Thyroid gland (tissue), 4 donors: ENCODE results near the gene TLE6. TPM values are rescaled to one million over a fixed set of nuclear protein-coding genes. Genes with fewer than 3 reads are reported as not detected.
"Not testable (repeated sequence)": the region's sequence is repeated elsewhere in the genome, so short reads cannot be mapped to it uniquely, and the experiment has no call there.

Experiments used
- DNase-seq, 2 donors: peaks; one replicate each; pipeline ENCODE4 v3.0.0-alpha.2; 2019
- H3K27ac ChIP-seq, 3 donors: fragments of 200-600 bp; sonication (generic); 1 replicate in 2 of 3; 2 replicates in 1 of 3; pipeline ENCODE4 v1.5.1; 2016 to 2019; ENCODE audit warnings: mild to moderate bottlenecking in 1 of 3, moderate library complexity in 1 of 3
- H3K27me3 ChIP-seq: fragments of 200-600 bp; sonication (generic); one replicate; pipeline ENCODE4 v1.5.1; 2019
- H3K36me3 ChIP-seq, 2 donors: fragments of 200-600 bp; sonication (generic); one replicate each; pipeline ENCODE4 v1.5.1; 2016 to 2019
- H3K4me1 ChIP-seq, 2 donors: fragments of 200-600 bp; sonication (generic); one replicate each; pipeline ENCODE4 v1.5.1; 2017 to 2019
- H3K4me3 ChIP-seq, 3 donors: fragments of 200-600 bp; sonication (generic); replicated peaks in 1 of 3; 1 replicate in 2 of 3; 2 replicates in 1 of 3; pipeline ENCODE4 v1.5.1; 2016; ENCODE audit warnings: mild to moderate bottlenecking in 1 of 3
- H3K9me3 ChIP-seq: fragments of 200-600 bp; sonication (generic); one replicate; pipeline ENCODE4 v1.5.1; 2017
- CTCF ChIP-seq, 6 experiments: fragments of 200-600 bp in 3 of 6; fragments of 450-650 bp in 3 of 6; sonication (generic) in 3 of 6; IDR thresholded peaks; one replicate each; pipeline ENCODE4 v1.5.1; 2016 to 2019; ENCODE audit warnings: antibody characterized with exemption in 6 of 6, mild to moderate bottlenecking in 2 of 6, inconsistent platforms in 1 of 6, moderate library complexity in 1 of 6
- POLR2A ChIP-seq, 2 donors: fragments of 450-650 bp; IDR thresholded peaks; one replicate each; pipeline ENCODE4 v1.6.1; 2017; ENCODE audit warnings: antibody characterized with exemption in 2 of 2, mild to moderate bottlenecking in 2 of 2, moderate library complexity in 1 of 2
- WGBS, 2 donors: methylation state at CpG; one replicate each; pipeline ENCODE4 v1.1.5; 2017; 5-methylcytosine and 5-hydroxymethylcytosine counted together
- intact Hi-C: fragments of 100-400 bp; cut with DNase I; formaldehyde crosslinking; loops from one replicate; pipeline ENCODE4 v1.15.1; 2023
- total RNA-seq, 4 donors: library from RNA; depleted of rRNA; stranded (reverse); fragments of >200 nt; gene quantifications; one replicate each; pipeline ENCODE4 v1.2.3, GENCODE V29; 2016

The TLE6 gene
- total RNA-seq, 4 donors from 2014 or later: 2.4 to 20.7 (median 11.6) TPM

- intact Hi-C loops: no loop called here
- H3K9me3 ChIP-seq: no peaks in the 10 kb centered on the region
- peak overlapping the region; percentile 77 to 95 (median 94) for H3K27ac ChIP-seq
- H3K27me3 ChIP-seq: no peaks in the 10 kb centered on the region
- WGBS, 2 donors: 0% methylated on average over 28 to 29 of the region's 29 CpGs
- peaks cover 11 to 25% of the 10 kb centered on the region in 2 donors for H3K4me1 ChIP-seq
- peak overlapping the region in 2 of 3 donors; percentile 27 to 42 for H3K4me3 ChIP-seq
- no peaks in the 10 kb centered on the region for H3K36me3 ChIP-seq
- TF ChIP-seq POLR2A (IDR thresholded peaks at IDR 0.05): peak in 1 of 2 donors; percentile 61
- no peak for TF ChIP-seq CTCF (IDR thresholded peaks at IDR 0.05)
- DNase-seq: peak; percentile 99
Measured at GRCh38 chr19:3035542-3036118, 58.3 kb downstream of the TLE6 start.

- no peaks in the 10 kb centered on the region for H3K9me3 ChIP-seq
- H3K36me3 ChIP-seq: no peaks in the 10 kb centered on the region
- H3K4me1 ChIP-seq: peaks cover 11 to 25% of the 10 kb centered on the region in 2 donors
- WGBS, 2 donors: 3 to 13% methylated on average over 3 to 11 of the region's 44 CpGs
- H3K27me3 ChIP-seq: no peaks in the 10 kb centered on the region
- intact Hi-C loops: no loop called here
- TF ChIP-seq POLR2A (IDR thresholded peaks at IDR 0.05) (peak in 1 of 2 donors; percentile 42), CTCF (IDR thresholded peaks at IDR 0.05) (peak in 1 of 6 experiments; percentile 13)
- H3K27ac ChIP-seq: peak overlapping the region; percentile 77 to 95 (median 94)
- peak; percentile 93 to 94 for DNase-seq
- peak overlapping the region in 2 of 3 donors; percentile 27 to 42 for H3K4me3 ChIP-seq
Measured at GRCh38 chr19:3036119-3036976, 59.0 kb downstream of the TLE6 start.

- WGBS, 2 donors: 83% methylated on average over 13 to 14 of the region's 14 CpGs
- H3K27ac ChIP-seq: peak overlapping the region in 2 of 3 donors; percentile 77 to 95
- H3K4me3 ChIP-seq, intact Hi-C loops, DNase-seq, H3K9me3 ChIP-seq, H3K27me3 ChIP-seq, H3K36me3 ChIP-seq: not testable (repeated sequence)
- H3K4me1 ChIP-seq: peaks cover 11 to 30% of the 10 kb centered on the region in 2 donors
Measured at GRCh38 chr19:3036977-3037544, 59.7 kb downstream of the TLE6 start.

- no peaks in the 10 kb centered on the region for H3K9me3 ChIP-seq
- H3K27me3 ChIP-seq: no peaks in the 10 kb centered on the region
- H3K36me3 ChIP-seq: no peaks in the 10 kb centered on the region
- no peak for DNase-seq
- peaks cover 11 to 30% of the 10 kb centered on the region in 2 donors for H3K4me1 ChIP-seq
- no peak overlapping the region for H3K27ac ChIP-seq
- 85 to 86% methylated on average over 5 of the region's 5 CpGs for WGBS, 2 donors
- no peak for TF ChIP-seq POLR2A (IDR thresholded peaks at IDR 0.05)
- no peak for TF ChIP-seq CTCF (IDR thresholded peaks at IDR 0.05)
- intact Hi-C loops: no loop called here
- no peak overlapping the region for H3K4me3 ChIP-seq
Measured at GRCh38 chr19:3038214-3038613, 60.9 kb downstream of the TLE6 start.

GRCh38 chr19:3039125-3039524, 61.8 kb downstream of the TLE6 start:
- Histone ChIP-seq H3K36me3 (no peaks in the 10 kb centered on the region), H3K4me3 (no peak overlapping the region), H3K9me3 (no peaks in the 10 kb centered on the region), H3K4me1 (peaks cover 11 to 23% of the 10 kb centered on the region in 2 donors), H3K27me3 (no peaks in the 10 kb centered on the region), H3K27ac (no peak overlapping the region)
- no peak for DNase-seq
- WGBS, 2 donors: 85 to 90% methylated on average over 5 of the region's 5 CpGs
- intact Hi-C loops: no loop called here
- TF ChIP-seq POLR2A (IDR thresholded peaks at IDR 0.05) (no peak), CTCF (IDR thresholded peaks at IDR 0.05) (no peak)
